ENCODE measurements around the gene SAV1. TPM values are rescaled to one million over a fixed set of nuclear protein-coding genes. Genes with fewer than 3 reads are reported as not detected.

Gene SAV1
- total and polyA plus RNA-seq, 2 of the 4 experiments (the other 2 are of a cell fraction), result 17.0 to 18.8 TPM

- Histone ChIP-seq H3K56ac (ENCODE audit: extremely low read depth, insufficient read depth, low read length) (peak overlapping the region; percentile 2; the same call in 1 of the 2 replicates), H2BK120ac (ENCODE audit: low read depth, low read length) (no peak overlapping the region), H3K9ac (ENCODE audit: low read depth, low read length) (no peak overlapping the region), H2BK5ac (ENCODE audit: low read depth, low read length, poor library complexity, severe bottlenecking) (no peak overlapping the region), H2BK15ac (ENCODE audit: low read depth, low read length) (no peak overlapping the region), H2AK9ac (replicated peaks; ENCODE audit: low read depth, low read length, poor library complexity) (no peak overlapping the region), H3K9me1 (ENCODE audit: insufficient read depth, low read length) (no peaks in the 10 kb centered on the region), H3K27ac (ENCODE audit: insufficient read depth, low read length) (no peak overlapping the region; the same call in 1 of the 2 replicates), H2AK5ac (ENCODE audit: low read depth, low read length) (no peak overlapping the region), H3K79me1 (ENCODE audit: low read depth in 1 of 2, low read length in 2 of 2) (peaks cover 3 to 41% of the 10 kb centered on the region in 2 experiments; a peak in 3 of 4 replicates), H3K36me3 (ENCODE audit: control insufficient read depth, insufficient read depth, low read length) (peaks cover 25% of the 10 kb centered on the region), H3K23ac (ENCODE audit: low read depth, low read length) (no peak overlapping the region), H3K4ac (ENCODE audit: low read depth, low read length) (no peak overlapping the region), H3K4me3 (ENCODE audit: insufficient read depth, low read depth, low read length) (no peak overlapping the region), H3K14ac (replicated peaks; ENCODE audit: low read depth, low read length) (peak overlapping the region; percentile 35; the same call in 1 of the 2 replicates), H3K4me2 (ENCODE audit: low read depth, low read length) (no peak overlapping the region), H4K20me1 (ENCODE audit: insufficient read depth, low read length) (no peaks in the 10 kb centered on the region; the same call in 1 of the 2 replicates), H3K9me3 (ENCODE audit: control insufficient read depth, insufficient read depth, low read length) (no peaks in the 10 kb centered on the region), H3K27me3 (ENCODE audit: control insufficient read depth, insufficient read depth, low read length) (no peaks in the 10 kb centered on the region), H4K8ac (ENCODE audit: low read depth in 2 of 2, low read length in 2 of 2) (no peak overlapping the region), H3K18ac (ENCODE audit: low read depth, low read length) (no peak overlapping the region), H2AFZ (replicated peaks; ENCODE audit: low read length, poor library complexity) (no peak overlapping the region), H3K4me1 (ENCODE audit: control insufficient read depth, insufficient read depth, low read length) (no peaks in the 10 kb centered on the region; the same call in 1 of the 2 replicates), H2BK20ac (ENCODE audit: low read depth, low read length) (no peak overlapping the region; the same call in 1 of the 2 replicates), H4K91ac (ENCODE audit: insufficient read depth, low read depth, low read length) (no peak overlapping the region), H4K5ac (ENCODE audit: low read depth, low read length) (no peak overlapping the region)
- WGBS, 2 experiments (ENCODE audit: extremely low coverage in 2 of 2, insufficient read length in 1 of 2), result 100% methylated on average over 1 of the region's 4 CpGs; no CpG with 5 or more reads in 1 of the 2 experiments
- no peak for ATAC-seq (ENCODE audit: low read depth)
- ChIA-PET POLR2A (ENCODE audit: unreplicated experiment) (no interaction called here), CTCF (interaction anchor here (0.6 kb wide), 2 partner anchors 27 to 148 kb away, joined by 3 to 4 read pairs; no protein-coding TSS in a partner anchor)
- no peak for DNase-seq
- TF ChIP-seq MXI1 (IDR thresholded peaks at IDR 0.05; ENCODE audit: borderline replicate concordance, low read depth, low read length) (no peak), RFX5 (IDR thresholded peaks at IDR 0.05; ENCODE audit: low read depth, low read length) (no peak), CEBPB (IDR thresholded peaks at IDR 0.05; ENCODE audit: low read depth, low read length) (no peak), POLR2A (IDR thresholded peaks at IDR 0.05; ENCODE audit: low read depth, low read length) (no peak), BHLHE40 (IDR thresholded peaks at IDR 0.05; ENCODE audit: low read depth, low read length) (no peak), NFE2L2 (IDR thresholded peaks at IDR 0.05; ENCODE audit: low read depth, low read length) (no peak), MAFK (IDR thresholded peaks at IDR 0.05; ENCODE audit: low read depth, low read length) (no peak), USF2 (IDR thresholded peaks at IDR 0.05; ENCODE audit: low read depth, low read length) (no peak), MAZ (IDR thresholded peaks at IDR 0.05; ENCODE audit: borderline replicate concordance, low read depth, low read length) (no peak), CHD1 (IDR thresholded peaks at IDR 0.05; ENCODE audit: low read depth, low read length) (no peak), SMC3 (IDR thresholded peaks at IDR 0.05; ENCODE audit: low read depth, low read length) (no peak), RAD21 (IDR thresholded peaks at IDR 0.05; ENCODE audit: low read length) (no peak), ELK1 (IDR thresholded peaks at IDR 0.05; ENCODE audit: borderline replicate concordance, low read depth, low read length) (no peak), RCOR1 (IDR thresholded peaks at IDR 0.05; ENCODE audit: insufficient replicate concordance, low read length) (no peak), FOS (IDR thresholded peaks at IDR 0.05; ENCODE audit: low read depth, low read length) (no peak)
- TF ChIP-seq, protein P1, sequence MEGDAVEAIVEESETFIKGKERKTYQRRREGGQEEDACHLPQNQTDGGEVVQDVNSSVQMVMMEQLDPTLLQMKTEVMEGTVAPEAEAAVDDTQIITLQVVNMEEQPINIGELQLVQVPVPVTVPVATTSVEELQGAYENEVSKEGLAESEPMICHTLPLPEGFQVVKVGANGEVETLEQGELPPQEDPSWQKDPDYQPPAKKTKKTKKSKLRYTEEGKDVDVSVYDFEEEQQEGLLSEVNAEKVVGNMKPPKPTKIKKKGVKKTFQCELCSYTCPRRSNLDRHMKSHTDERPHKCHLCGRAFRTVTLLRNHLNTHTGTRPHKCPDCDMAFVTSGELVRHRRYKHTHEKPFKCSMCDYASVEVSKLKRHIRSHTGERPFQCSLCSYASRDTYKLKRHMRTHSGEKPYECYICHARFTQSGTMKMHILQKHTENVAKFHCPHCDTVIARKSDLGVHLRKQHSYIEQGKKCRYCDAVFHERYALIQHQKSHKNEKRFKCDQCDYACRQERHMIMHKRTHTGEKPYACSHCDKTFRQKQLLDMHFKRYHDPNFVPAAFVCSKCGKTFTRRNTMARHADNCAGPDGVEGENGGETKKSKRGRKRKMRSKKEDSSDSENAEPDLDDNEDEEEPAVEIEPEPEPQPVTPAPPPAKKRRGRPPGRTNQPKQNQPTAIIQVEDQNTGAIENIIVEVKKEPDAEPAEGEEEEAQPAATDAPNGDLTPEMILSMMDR (conservative IDR thresholded peaks at IDR 0.05; ENCODE audit: low read depth, low read length), result no peak
- in situ Hi-C loops (cut with MboI; ENCODE audit: low sequenced_read_pairs), result no loop called here
- dilution Hi-C loops (cut with HindIII; ENCODE audit: low sequenced_read_pairs, unreplicated experiment), result no loop called here
- BruUV-seq (replicated peaks), result no TSS peak
- intact Hi-C loops (cut with micrococcal nuclease), result no loop called here
Observed at GRCh38 chr14:50631408-50631821, 36.7 kb downstream of the SAV1 start.
